ENCODE measurements around the gene OR7C2.

DNA sequence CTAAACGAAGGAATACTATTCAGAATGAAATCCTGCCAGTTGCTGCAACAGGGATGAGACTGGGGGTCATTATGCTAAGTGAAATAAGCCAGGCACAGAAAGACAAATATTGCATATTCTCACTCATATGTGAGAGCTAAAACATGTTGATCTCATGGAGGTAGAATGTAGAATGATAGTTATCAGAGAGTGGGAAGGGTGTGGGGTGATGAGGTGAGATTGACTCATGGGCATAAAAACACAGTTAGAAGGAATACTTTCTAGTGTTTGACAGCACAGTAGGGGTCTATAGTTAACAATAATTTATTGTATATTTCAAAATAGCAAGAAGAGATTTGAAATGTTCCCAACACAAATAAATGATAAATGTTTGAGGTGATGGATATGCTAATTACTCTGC, 7.8 kb upstream of the OR7C2 start:
- TF ChIP-seq, protein P1, sequence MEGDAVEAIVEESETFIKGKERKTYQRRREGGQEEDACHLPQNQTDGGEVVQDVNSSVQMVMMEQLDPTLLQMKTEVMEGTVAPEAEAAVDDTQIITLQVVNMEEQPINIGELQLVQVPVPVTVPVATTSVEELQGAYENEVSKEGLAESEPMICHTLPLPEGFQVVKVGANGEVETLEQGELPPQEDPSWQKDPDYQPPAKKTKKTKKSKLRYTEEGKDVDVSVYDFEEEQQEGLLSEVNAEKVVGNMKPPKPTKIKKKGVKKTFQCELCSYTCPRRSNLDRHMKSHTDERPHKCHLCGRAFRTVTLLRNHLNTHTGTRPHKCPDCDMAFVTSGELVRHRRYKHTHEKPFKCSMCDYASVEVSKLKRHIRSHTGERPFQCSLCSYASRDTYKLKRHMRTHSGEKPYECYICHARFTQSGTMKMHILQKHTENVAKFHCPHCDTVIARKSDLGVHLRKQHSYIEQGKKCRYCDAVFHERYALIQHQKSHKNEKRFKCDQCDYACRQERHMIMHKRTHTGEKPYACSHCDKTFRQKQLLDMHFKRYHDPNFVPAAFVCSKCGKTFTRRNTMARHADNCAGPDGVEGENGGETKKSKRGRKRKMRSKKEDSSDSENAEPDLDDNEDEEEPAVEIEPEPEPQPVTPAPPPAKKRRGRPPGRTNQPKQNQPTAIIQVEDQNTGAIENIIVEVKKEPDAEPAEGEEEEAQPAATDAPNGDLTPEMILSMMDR (IDR thresholded peaks at IDR 0.05), result no peak
- no peak for TF ChIP-seq POLR2A (IDR thresholded peaks at IDR 0.05)
